ENCODE results near the gene SLC16A10.

- TF ChIP-seq TAF1 (IDR thresholded peaks at IDR 0.05; ENCODE audit: borderline replicate concordance, low read depth, low read length) (no peak), POLR2A (IDR thresholded peaks at IDR 0.05; ENCODE audit: low read depth, low read length) (no peak), POLR2AphosphoS5 (IDR thresholded peaks at IDR 0.05; ENCODE audit: low read depth, low read length) (no peak)
Measured at GRCh38 chr6:111254004-111254778, 166.9 kb downstream of the SLC16A10 start.

All from GM12892 (cell line).